Subcutaneous abdominal adipose tissue (tissue), 5 donors: ENCODE data around the gene CDC42BPB.

Source experiments
- H3K27ac ChIP-seq: one replicate; pipeline ENCODE4 v1.7.0; 2013; ENCODE audit warnings: low read depth, mild to moderate bottlenecking, inconsistent platforms, low read length, moderate library complexity
- H3K27me3 ChIP-seq, 5 donors: one replicate each; pipeline ENCODE4 v1.7.0; 2013; ENCODE audit warnings: low read length in 5 of 5, inconsistent platforms in 1 of 5; ENCODE audit not compliant: control insufficient read depth in 5 of 5, insufficient read depth in 4 of 5
- H3K36me3 ChIP-seq, 5 donors: one replicate each; pipeline ENCODE4 v1.7.0; 2013; ENCODE audit warnings: low read length in 5 of 5; ENCODE audit not compliant: control insufficient read depth in 5 of 5, insufficient read depth in 5 of 5
- H3K4me1 ChIP-seq, 5 donors: one replicate each; pipeline ENCODE4 v1.7.0; 2013; ENCODE audit warnings: low read length in 5 of 5, mild to moderate bottlenecking in 3 of 5, moderate library complexity in 1 of 5; ENCODE audit not compliant: control insufficient read depth in 5 of 5, insufficient read depth in 5 of 5
- H3K4me3 ChIP-seq, 5 donors: one replicate each; pipeline ENCODE4 v1.7.0; 2013; ENCODE audit warnings: low read length in 5 of 5, low read depth in 1 of 5
- H3K9ac ChIP-seq, 5 donors: one replicate each; pipeline ENCODE4 v1.7.0; 2013; ENCODE audit warnings: low read length in 5 of 5, mild to moderate bottlenecking in 4 of 5, moderate library complexity in 3 of 5
- H3K9me3 ChIP-seq, 5 donors: one replicate each; pipeline ENCODE4 v1.7.0; 2013; ENCODE audit warnings: low read length in 5 of 5; ENCODE audit not compliant: control insufficient read depth in 5 of 5
- donor health status: healthy.
- donor health status: healthy.
- donor health status: healthy.
- donor health status: healthy.
- donor health status: healthy.

CDC42BPB gene

GRCh38 chr14:103101257-103101962 is 44.1 kb upstream of the CDC42BPB start:
- Histone ChIP-seq H3K9me3 (no peaks in the 10 kb centered on the region), H3K27ac (no peak overlapping the region), H3K4me1 (peaks cover 0 to 40% (median 32%) of the 10 kb centered on the region in 5 donors), H3K36me3 (no peaks in the 10 kb centered on the region), H3K9ac (no peak overlapping the region), H3K27me3 (peaks cover 30 to 45% (median 37%) of the 10 kb centered on the region in 5 donors), H3K4me3 (no peak overlapping the region)

GRCh38 chr14:103100281-103101121 is 43.2 kb upstream of the CDC42BPB start:
- H3K9me3 ChIP-seq, result no peaks in the 10 kb centered on the region
- peaks cover 30 to 45% (median 37%) of the 10 kb centered on the region in 5 donors for H3K27me3 ChIP-seq
- peaks cover 0 to 39% (median 32%) of the 10 kb centered on the region in 5 donors for H3K4me1 ChIP-seq
- H3K36me3 ChIP-seq, result no peaks in the 10 kb centered on the region
- no peak overlapping the region for H3K9ac ChIP-seq
- no peak overlapping the region for H3K4me3 ChIP-seq
- no peak overlapping the region for H3K27ac ChIP-seq

GRCh38 chr14:103099733-103100280 is 42.5 kb upstream of the CDC42BPB start:
- Histone ChIP-seq H3K27me3 (peaks cover 30 to 45% (median 37%) of the 10 kb centered on the region in 5 donors), H3K9me3 (no peaks in the 10 kb centered on the region), H3K27ac (no peak overlapping the region), H3K36me3 (no peaks in the 10 kb centered on the region), H3K4me1 (peaks cover 0 to 36% (median 28%) of the 10 kb centered on the region in 5 donors), H3K4me3 (no peak overlapping the region), H3K9ac (no peak overlapping the region)

- H3K27me3 ChIP-seq, result peaks cover 24 to 42% (median 31%) of the 10 kb centered on the region in 5 donors
These were observed 41.9 kb upstream of the CDC42BPB start for GRCh38 chr14:103099081-103099732.

GRCh38 chr14:103097994-103098957 is 40.9 kb upstream of the CDC42BPB start:
- Histone ChIP-seq H3K36me3 (no peaks in the 10 kb centered on the region), H3K27me3 (peaks cover 21 to 33% (median 24%) of the 10 kb centered on the region in 5 donors), H3K9me3 (no peaks in the 10 kb centered on the region), H3K27ac (no peak overlapping the region), H3K4me3 (no peak overlapping the region), H3K9ac (no peak overlapping the region), H3K4me1 (peaks cover 0 to 27% (median 16%) of the 10 kb centered on the region in 5 donors)

More at GRCh38 chr14:103099081-103099732, 41.9 kb upstream of the CDC42BPB start:
- no peak overlapping the region for H3K9ac ChIP-seq
- no peak overlapping the region for H3K27ac ChIP-seq
- H3K4me1 ChIP-seq, result peaks cover 0 to 35% (median 25%) of the 10 kb centered on the region in 5 donors
- no peaks in the 10 kb centered on the region for H3K36me3 ChIP-seq
- no peak overlapping the region for H3K4me3 ChIP-seq
- H3K9me3 ChIP-seq, result no peaks in the 10 kb centered on the region

GRCh38 chr14:103097244-103097993 is 40.1 kb upstream of the CDC42BPB start:
- Histone ChIP-seq H3K4me3 (no peak overlapping the region), H3K9ac (no peak overlapping the region), H3K36me3 (no peaks in the 10 kb centered on the region), H3K27me3 (peaks cover 14 to 24% (median 18%) of the 10 kb centered on the region in 5 donors), H3K9me3 (no peaks in the 10 kb centered on the region), H3K4me1 (peaks cover 0 to 20% (median 10%) of the 10 kb centered on the region in 5 donors), H3K27ac (no peak overlapping the region)

GRCh38 chr14:103096387-103096786 is 39.0 kb upstream of the CDC42BPB start:
- H3K9ac ChIP-seq, result no peak overlapping the region
- no peaks in the 10 kb centered on the region for H3K9me3 ChIP-seq
- peaks cover 7 to 14% (median 9%) of the 10 kb centered on the region in 5 donors for H3K27me3 ChIP-seq
- H3K36me3 ChIP-seq, result no peaks in the 10 kb centered on the region
- no peak overlapping the region for H3K27ac ChIP-seq
- no peak overlapping the region for H3K4me3 ChIP-seq
- peaks cover 0 to 19% (median 9%) of the 10 kb centered on the region in 5 donors for H3K4me1 ChIP-seq

- Histone ChIP-seq H3K4me3 (peak overlapping the region in 2 of 5 donors; percentile 14 to 29), H3K9ac (peak overlapping the region in 1 of 5 donors; percentile 43), H3K27me3 (peaks cover 2 to 10% (median 6%) of the 10 kb centered on the region in 5 donors)
These were observed 37.9 kb upstream of the CDC42BPB start for GRCh38 chr14:103095210-103095778.

More at GRCh38 chr14:103095210-103095778, 37.9 kb upstream of the CDC42BPB start:
- H3K36me3 ChIP-seq, result no peaks in the 10 kb centered on the region
- no peak overlapping the region for H3K27ac ChIP-seq
- H3K9me3 ChIP-seq, result no peaks in the 10 kb centered on the region
- peaks cover 0 to 27% (median 16%) of the 10 kb centered on the region in 5 donors for H3K4me1 ChIP-seq
